Left forelimb (tissue), 1 donor: ENCODE results near the gene ATAT1.

Source experiments
- DNase-seq: peaks from one replicate; pipeline ENCODE4 v3.0.0-alpha.2; 2018; ENCODE audit warnings: low spot score

The ATAT1 gene

GRCh38 chr6:30684386-30685156 lies 57.9 kb downstream of the ATAT1 start:
- no peak for DNase-seq

- no peak for DNase-seq
These were observed 58.7 kb downstream of the ATAT1 start for GRCh38 chr6:30685157-30686008.

- DNase-seq: peak; percentile 91
These were observed 59.6 kb downstream of the ATAT1 start, which contains the start of gene PPP1R18 for GRCh38 chr6:30686009-30686907. Gene PPP1R18 (minus strand): TSS chr6:30686645. CDS start chr6:30686018, 627 bp downstream.

- peak; percentile 99 for DNase-seq
These were observed 60.4 kb downstream of the ATAT1 start for GRCh38 chr6:30686908-30687658.

- DNase-seq: no peak
These were observed 61.2 kb downstream of the ATAT1 start for GRCh38 chr6:30687659-30688431.

GRCh38 chr6:30688569-30688968 lies 61.9 kb downstream of the ATAT1 start:
- no peak for DNase-seq

GRCh38 chr6:30689022-30689865 lies 62.6 kb downstream of the ATAT1 start:
- no peak for DNase-seq

GRCh38 chr6:30689985-30690384 lies 63.3 kb downstream of the ATAT1 start:
- no peak for DNase-seq

GRCh38 chr6:30690403-30691207 lies 63.9 kb downstream of the ATAT1 start, which contains the start of gene NRM:
Gene NRM (minus strand): TSS chr6:30690984. CDS start chr6:30690974, 10 bp downstream.
- DNase-seq: peak; percentile 95

GRCh38 chr6:30691208-30691847 lies 64.7 kb downstream of the ATAT1 start:
- DNase-seq: no peak
